Skeletal muscle tissue (tissue), 4 donors: Measurements from ENCODE around the gene SERGEF. TPM values are rescaled to one million over a fixed set of nuclear protein-coding genes. Genes with fewer than 3 reads are reported as not detected.

Experiments
- H3K27ac ChIP-seq: one replicate; pipeline ENCODE4 v1.7.0; 2013; ENCODE audit warnings: mild to moderate bottlenecking, low read depth, low read length, inconsistent platforms
- H3K27me3 ChIP-seq, 3 donors: one replicate each; pipeline ENCODE4 v1.7.0; 2013; ENCODE audit warnings: low read length in 3 of 3; ENCODE audit not compliant: control insufficient read depth in 3 of 3, insufficient read depth in 3 of 3
- H3K36me3 ChIP-seq, 3 donors: one replicate each; pipeline ENCODE4 v1.7.0; 2013; ENCODE audit warnings: low read length in 3 of 3; ENCODE audit not compliant: control insufficient read depth in 3 of 3, insufficient read depth in 3 of 3
- H3K4me1 ChIP-seq, 3 donors: one replicate each; pipeline ENCODE4 v1.7.0; 2013; ENCODE audit warnings: low read length in 3 of 3, mild to moderate bottlenecking in 3 of 3; ENCODE audit not compliant: control insufficient read depth in 3 of 3, insufficient read depth in 3 of 3
- H3K4me3 ChIP-seq, 3 donors: one replicate each; pipeline ENCODE4 v1.7.0; 2013; ENCODE audit warnings: low read length in 3 of 3
- H3K9ac ChIP-seq, 3 donors: one replicate each; pipeline ENCODE4 v1.7.0; 2013; ENCODE audit warnings: low read length in 3 of 3, mild to moderate bottlenecking in 3 of 3, moderate library complexity in 2 of 3, low read depth in 1 of 3
- H3K9me3 ChIP-seq, 3 donors: one replicate each; pipeline ENCODE4 v1.7.0; 2013; ENCODE audit warnings: low read length in 3 of 3; ENCODE audit not compliant: control insufficient read depth in 3 of 3
- total RNA-seq: library from RNA; depleted of rRNA; stranded (reverse); fragments of >200 nt; gene quantifications from one replicate; pipeline ENCODE4 v1.2.3, GENCODE V29; 2014
- donor health status: Osteomylitis.

SERGEF gene
- 16.2 TPM for total RNA-seq

DNA sequence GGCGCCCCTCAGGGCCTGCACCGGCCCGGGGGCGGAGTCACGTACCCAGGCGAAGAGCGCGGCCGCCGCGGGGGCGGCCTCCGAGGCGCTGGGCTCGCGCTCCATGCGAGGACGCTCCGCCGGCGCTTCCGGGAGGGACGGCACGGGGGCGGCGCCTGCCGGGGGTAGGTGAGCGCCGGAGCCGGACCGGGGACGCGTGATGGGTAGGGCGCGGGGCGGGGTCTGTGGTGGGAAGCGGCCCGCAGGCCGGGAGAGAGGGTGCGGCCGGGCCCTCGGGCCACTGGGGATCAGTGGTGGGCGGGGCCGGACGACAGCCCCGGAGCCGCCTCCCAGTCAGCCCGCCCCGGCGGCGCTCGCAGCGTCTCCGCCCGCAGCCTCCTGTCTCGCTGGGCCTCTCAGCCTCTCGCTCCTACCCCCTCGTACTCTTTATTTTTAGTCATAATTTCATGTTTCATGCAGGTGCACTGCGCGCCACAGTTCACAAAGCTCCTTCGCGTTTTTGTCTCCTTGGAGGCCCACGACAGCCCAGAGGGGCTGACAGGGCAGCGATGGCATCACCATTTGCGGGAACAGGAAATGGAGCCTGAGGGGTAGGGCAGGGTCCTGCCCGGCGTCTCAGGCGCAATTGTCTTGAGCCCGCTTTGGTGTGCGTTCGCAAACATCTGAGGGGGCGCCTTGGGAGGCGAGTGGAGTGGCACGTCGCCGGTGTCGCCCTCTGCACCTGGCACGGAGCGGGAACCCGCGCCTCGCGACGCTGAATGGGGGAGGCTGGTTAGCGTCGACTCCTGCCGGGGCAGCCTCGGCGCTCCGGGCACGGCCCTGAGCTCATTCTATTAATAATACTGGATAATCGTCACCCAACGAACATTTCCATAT, at the start of gene SERGEF:
TSS of gene SERGEF (minus strand) at position 142 of the 876 bp plus-strand sequence. CDS start at position 105, 37 bp downstream.
- peak within 1 kb of the TSS; percentile 84 to 96 (median 92) for H3K4me3 ChIP-seq
- peak within 1 kb of the TSS; percentile 78 for H3K27ac ChIP-seq
- peak within 1 kb of the TSS; percentile 76 to 87 (median 86) for H3K9ac ChIP-seq
- no peaks in the 10 kb centered on the region for H3K36me3 ChIP-seq
- H3K4me1 ChIP-seq: peaks cover 6 to 21% (median 14%) of the 10 kb centered on the region in 3 donors
- no peaks in the 10 kb centered on the region for H3K9me3 ChIP-seq
- H3K27me3 ChIP-seq: no peaks in the 10 kb centered on the region

DNA sequence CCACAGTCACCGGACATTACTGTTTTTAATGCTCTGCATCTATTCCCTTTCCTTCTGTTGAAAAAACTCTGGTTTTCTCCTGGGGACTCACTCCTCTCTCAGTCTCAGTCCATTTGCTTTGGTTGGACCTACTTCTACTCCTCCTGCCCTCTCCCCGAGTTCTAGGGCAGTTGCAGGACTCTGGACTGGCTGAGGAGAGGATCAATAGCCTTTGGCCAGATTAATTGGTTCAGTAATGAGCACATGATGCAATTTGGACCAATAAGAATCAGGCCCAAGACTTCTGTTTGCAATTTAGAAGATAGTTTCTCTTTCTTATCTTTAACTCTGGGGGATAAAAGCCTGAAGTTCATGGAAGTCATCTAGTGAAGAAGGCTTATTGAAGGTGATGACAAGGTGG, 48.5 kb upstream of the SERGEF start:
- H3K4me1 ChIP-seq: no peaks in the 10 kb centered on the region
- H3K36me3 ChIP-seq: no peaks in the 10 kb centered on the region
- H3K27ac ChIP-seq: no peak overlapping the region
- no peaks in the 10 kb centered on the region for H3K9me3 ChIP-seq
- no peaks in the 10 kb centered on the region for H3K27me3 ChIP-seq
- no peak overlapping the region for H3K9ac ChIP-seq
- no peak overlapping the region for H3K4me3 ChIP-seq

DNA sequence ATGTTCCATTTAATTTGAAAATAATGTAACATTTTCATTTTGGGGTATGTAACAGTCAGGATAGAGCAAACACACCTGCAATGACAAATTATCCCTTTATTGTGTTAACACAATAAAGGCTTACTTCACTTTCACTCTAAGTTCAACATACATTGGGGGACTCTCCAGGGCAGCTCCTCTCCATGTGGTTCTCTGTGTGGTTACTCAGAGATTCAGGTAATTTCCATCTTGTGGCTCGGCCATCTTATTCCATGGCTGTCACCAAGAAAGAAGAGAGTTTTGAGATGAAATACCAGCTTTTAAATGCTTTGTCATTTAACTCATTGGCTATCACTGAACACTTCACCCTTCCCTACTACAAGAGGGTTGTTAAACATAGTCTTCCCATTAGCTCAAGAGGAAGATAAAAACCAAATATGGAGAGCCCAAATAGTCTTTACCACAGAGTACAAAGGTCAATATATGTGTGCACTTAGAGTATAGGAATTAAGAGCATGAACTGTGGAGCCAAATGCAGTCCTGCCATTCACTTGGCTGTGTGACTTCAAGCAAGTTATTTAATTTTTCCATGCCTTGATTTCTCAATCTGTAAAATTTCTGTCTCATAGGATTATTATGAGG, 43.8 kb upstream of the SERGEF start:
- no peak overlapping the region for H3K9ac ChIP-seq
- no peaks in the 10 kb centered on the region for H3K27me3 ChIP-seq
- H3K9me3 ChIP-seq: no peaks in the 10 kb centered on the region
- H3K4me3 ChIP-seq: no peak overlapping the region
- H3K36me3 ChIP-seq: no peaks in the 10 kb centered on the region
- no peaks in the 10 kb centered on the region for H3K4me1 ChIP-seq
- H3K27ac ChIP-seq: no peak overlapping the region

DNA sequence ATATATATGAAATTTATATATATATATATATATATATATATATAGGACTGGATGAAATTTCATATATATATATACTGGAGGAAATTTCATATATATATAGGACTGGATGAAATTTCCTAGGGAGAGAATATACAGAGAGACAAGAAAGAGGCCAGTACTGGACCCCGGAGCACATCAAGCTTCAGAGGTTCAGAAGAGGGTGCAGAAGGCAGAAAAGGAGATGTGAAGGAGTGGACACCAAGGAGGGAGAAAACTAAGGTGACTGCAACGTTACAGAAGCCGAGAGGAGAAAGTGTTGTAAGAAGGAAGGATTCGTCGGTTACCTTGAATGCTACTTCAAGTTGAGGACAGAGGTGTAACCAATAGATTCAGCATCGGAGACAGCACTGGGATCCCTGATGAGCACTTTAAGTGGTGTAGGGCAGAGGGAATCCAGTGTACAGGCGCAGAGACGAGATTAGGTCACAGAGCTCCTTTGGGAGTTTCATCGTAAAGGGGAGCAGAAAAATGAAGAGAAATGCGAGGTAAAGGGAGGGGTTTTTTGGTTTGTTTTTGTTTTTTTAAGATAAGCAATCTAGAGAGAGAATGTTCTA, 41.8 kb upstream of the SERGEF start:
- H3K9me3 ChIP-seq: no peaks in the 10 kb centered on the region
- H3K36me3 ChIP-seq: no peaks in the 10 kb centered on the region
- H3K4me1 ChIP-seq: no peaks in the 10 kb centered on the region
- H3K27ac ChIP-seq: no peak overlapping the region
- no peak overlapping the region for H3K4me3 ChIP-seq
- no peaks in the 10 kb centered on the region for H3K27me3 ChIP-seq
- H3K9ac ChIP-seq: no peak overlapping the region

DNA sequence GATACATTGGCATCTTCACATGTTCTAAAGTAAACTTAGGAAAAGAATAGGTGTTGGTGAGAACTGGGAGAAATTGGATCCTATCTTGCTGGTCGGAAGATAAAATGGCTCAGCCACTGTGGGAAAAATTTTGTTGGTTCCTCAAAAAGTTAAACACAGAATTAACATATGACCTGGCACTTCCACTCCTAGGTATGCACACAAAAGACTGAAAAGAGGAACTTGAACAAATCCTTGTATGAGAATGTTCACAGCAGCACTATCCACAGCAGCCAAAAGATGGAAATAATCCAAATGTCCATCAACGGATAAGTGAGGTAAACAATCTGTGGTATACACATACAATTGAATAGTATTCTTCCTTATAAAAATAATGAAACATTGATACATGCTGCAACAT, 38.0 kb upstream of the SERGEF start:
- H3K9ac ChIP-seq: no peak overlapping the region
- no peak overlapping the region for H3K27ac ChIP-seq
- H3K4me3 ChIP-seq: no peak overlapping the region
- H3K9me3 ChIP-seq: no peaks in the 10 kb centered on the region
- no peaks in the 10 kb centered on the region for H3K4me1 ChIP-seq
- peaks cover 5 to 11% (median 6%) of the 10 kb centered on the region in 3 donors for H3K27me3 ChIP-seq
- no peaks in the 10 kb centered on the region for H3K36me3 ChIP-seq

DNA sequence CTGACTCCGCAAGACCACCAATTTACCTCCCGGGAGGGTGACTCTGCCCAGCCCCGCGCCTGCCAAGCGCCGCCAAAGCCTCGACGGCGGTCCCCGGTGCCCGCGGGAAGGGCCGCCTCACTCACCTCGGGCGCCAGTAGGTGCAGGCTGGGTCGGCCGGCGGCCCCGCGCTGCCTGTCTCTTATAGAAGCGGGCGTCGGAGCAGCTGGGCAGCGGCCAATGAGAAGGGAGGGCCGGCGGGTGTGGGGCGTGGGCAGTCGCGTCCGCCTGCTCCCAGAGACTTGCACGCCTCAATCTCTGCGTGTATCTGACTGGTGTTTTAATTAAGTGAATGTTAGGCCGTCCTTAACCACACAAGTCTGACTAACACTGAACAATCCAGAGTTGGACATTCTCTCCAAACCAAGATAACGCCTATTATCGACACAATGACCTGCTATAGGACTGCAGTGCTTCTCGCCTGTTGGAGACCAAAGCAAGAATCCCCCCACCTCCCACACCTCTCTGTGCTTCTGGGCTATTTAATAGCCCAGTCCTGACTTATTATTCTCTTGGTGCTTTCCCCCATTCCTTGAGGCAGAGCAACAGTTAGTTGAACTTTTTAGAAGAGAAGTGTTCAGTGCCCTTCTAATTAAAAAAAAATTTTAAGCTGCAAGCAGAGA, 33.4 kb upstream of the SERGEF start, which contains the start of gene TPH1:
TSS of gene TPH1 (minus strand) at position 154 of the 662 bp plus-strand sequence. CDS start 5,507 bp downstream, outside the sequence.
- H3K9me3 ChIP-seq: no peaks in the 10 kb centered on the region
- peak within 1 kb of the TSS in 1 of 3 donors; percentile 1 for H3K9ac ChIP-seq
- H3K27me3 ChIP-seq: peaks cover 10 to 11% (median 11%) of the 10 kb centered on the region in 3 donors
- H3K4me3 ChIP-seq: no peak within 1 kb of the TSS
- no peaks in the 10 kb centered on the region for H3K4me1 ChIP-seq
- no peaks in the 10 kb centered on the region for H3K36me3 ChIP-seq
- no peak within 1 kb of the TSS for H3K27ac ChIP-seq

DNA sequence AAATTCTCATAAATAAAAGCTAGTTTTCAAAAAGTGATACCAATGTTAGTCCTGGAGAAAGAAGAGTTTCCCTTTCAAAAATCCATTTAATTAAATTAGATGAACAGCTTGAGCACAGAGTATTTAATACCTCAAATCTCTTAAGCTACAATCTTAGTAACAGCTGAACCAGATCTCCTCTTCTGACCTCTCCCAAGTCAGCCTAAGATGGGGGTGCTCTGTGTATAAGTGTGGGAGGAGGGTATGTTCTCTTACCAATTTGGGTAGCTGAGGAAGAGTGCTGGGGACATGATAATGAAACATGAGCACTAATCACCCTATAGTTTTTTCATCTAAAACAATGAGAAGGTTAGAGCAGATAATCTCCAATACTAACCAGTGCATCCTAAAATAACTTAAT, 23.6 kb upstream of the SERGEF start:
- H3K36me3 ChIP-seq: no peaks in the 10 kb centered on the region
- no peak overlapping the region for H3K27ac ChIP-seq
- no peaks in the 10 kb centered on the region for H3K9me3 ChIP-seq
- H3K4me3 ChIP-seq: no peak overlapping the region
- no peak overlapping the region for H3K9ac ChIP-seq
- H3K27me3 ChIP-seq: no peaks in the 10 kb centered on the region
- H3K4me1 ChIP-seq: no peaks in the 10 kb centered on the region

DNA sequence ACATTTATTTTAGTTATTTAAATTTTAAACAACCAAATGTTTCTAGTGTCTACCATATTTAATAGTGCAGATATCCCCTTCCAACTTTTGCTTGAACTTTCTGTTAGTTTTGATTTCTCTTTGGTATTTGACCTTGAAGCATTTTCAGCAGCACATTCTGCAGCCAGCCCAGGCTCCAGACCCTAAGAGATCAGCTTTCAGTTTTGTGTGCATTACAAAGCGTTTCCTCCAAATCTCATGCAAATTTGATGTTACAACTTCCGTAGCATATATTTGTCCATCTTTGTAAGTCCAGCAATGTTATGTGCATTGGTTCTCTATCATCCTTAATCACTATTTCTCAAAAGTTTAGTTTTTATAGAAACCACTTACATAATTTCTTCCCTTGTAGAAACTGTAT, 14.6 kb upstream of the SERGEF start:
- Histone ChIP-seq H3K9me3 (no peaks in the 10 kb centered on the region), H3K4me3 (no peak overlapping the region), H3K9ac (no peak overlapping the region), H3K27ac (no peak overlapping the region), H3K4me1 (no peaks in the 10 kb centered on the region), H3K27me3 (no peaks in the 10 kb centered on the region), H3K36me3 (no peaks in the 10 kb centered on the region)

DNA sequence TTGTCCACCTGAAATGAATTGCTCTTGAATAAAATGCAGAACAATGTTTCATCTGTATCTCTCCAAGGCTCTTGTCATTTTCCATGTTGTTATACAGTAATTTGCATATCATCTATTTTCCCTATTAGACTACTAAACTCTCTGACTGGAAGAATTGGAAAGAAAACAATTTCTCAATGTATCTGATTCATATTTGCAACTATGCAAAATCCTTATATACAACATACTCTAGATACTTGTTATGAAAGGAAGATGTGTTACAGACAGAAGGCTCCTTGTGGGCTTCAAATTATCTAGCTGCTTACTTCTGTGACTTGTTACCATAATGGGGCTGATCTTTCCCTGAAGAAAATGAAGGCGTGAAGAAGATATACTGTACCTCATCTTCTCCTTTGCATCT, 9.6 kb upstream of the SERGEF start:
- no peak overlapping the region for H3K4me3 ChIP-seq
- H3K36me3 ChIP-seq: no peaks in the 10 kb centered on the region
- H3K27ac ChIP-seq: no peak overlapping the region

More for the DNA sequence above, 9.6 kb upstream of the SERGEF start:
- no peaks in the 10 kb centered on the region for H3K9me3 ChIP-seq
- no peak overlapping the region for H3K9ac ChIP-seq
- no peaks in the 10 kb centered on the region for H3K4me1 ChIP-seq
- H3K27me3 ChIP-seq: no peaks in the 10 kb centered on the region
